ENCODE results near the gene NBR1.
"Not testable (repeated sequence)": the region's sequence is repeated elsewhere in the genome, so short reads cannot be mapped to it uniquely, and the experiment has no call there.

Gene NBR1, protein sequence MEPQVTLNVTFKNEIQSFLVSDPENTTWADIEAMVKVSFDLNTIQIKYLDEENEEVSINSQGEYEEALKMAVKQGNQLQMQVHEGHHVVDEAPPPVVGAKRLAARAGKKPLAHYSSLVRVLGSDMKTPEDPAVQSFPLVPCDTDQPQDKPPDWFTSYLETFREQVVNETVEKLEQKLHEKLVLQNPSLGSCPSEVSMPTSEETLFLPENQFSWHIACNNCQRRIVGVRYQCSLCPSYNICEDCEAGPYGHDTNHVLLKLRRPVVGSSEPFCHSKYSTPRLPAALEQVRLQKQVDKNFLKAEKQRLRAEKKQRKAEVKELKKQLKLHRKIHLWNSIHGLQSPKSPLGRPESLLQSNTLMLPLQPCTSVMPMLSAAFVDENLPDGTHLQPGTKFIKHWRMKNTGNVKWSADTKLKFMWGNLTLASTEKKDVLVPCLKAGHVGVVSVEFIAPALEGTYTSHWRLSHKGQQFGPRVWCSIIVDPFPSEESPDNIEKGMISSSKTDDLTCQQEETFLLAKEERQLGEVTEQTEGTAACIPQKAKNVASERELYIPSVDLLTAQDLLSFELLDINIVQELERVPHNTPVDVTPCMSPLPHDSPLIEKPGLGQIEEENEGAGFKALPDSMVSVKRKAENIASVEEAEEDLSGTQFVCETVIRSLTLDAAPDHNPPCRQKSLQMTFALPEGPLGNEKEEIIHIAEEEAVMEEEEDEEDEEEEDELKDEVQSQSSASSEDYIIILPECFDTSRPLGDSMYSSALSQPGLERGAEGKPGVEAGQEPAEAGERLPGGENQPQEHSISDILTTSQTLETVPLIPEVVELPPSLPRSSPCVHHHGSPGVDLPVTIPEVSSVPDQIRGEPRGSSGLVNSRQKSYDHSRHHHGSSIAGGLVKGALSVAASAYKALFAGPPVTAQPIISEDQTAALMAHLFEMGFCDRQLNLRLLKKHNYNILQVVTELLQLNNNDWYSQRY

DNA sequence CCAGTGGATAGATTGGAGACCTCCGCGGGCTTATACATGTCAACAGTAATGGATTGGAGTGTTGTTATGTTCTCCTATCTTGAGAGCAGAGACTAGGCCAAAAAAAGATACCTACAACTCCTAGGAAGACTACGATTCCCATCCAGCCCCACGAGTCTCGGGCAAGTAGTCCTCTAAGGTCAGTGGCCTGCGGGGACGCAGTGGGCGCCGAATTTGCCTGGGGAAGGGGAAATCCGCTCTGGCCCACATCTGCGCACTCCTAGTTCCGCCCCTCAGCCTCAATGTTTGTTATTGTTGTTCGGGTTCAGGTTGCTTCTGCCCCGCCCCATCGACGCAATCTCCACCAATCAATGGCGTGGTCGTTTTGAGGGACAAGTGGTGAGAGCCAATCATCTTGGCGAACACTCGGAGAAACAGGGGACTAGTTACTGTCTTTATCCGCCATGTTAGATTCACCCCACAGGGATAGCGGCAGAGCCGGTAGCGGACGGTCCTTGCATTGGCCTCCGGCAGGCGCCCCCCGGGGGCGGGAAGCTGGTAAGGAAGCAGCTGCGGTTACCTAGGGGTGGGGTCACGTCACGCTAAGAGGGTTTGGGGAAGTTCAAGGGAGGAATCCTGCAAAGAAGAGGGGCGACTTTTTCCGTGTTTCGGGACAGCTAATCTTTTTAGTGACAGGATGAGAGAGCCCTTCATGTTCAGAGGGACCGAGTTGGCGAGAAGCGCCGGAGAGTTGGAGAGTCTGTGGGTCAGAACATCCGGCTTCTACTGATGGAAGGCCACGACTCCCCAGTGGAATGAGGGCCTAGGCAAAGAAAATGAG is at the start of gene NBR1:
TSS of gene NBR1 (plus strand) at position 449 of the 820 bp plus-strand sequence. CDS start 4,586 bp downstream, outside the sequence.
- DNase-seq (ENCODE audit: low read depth): peak; percentile 90

DNA sequence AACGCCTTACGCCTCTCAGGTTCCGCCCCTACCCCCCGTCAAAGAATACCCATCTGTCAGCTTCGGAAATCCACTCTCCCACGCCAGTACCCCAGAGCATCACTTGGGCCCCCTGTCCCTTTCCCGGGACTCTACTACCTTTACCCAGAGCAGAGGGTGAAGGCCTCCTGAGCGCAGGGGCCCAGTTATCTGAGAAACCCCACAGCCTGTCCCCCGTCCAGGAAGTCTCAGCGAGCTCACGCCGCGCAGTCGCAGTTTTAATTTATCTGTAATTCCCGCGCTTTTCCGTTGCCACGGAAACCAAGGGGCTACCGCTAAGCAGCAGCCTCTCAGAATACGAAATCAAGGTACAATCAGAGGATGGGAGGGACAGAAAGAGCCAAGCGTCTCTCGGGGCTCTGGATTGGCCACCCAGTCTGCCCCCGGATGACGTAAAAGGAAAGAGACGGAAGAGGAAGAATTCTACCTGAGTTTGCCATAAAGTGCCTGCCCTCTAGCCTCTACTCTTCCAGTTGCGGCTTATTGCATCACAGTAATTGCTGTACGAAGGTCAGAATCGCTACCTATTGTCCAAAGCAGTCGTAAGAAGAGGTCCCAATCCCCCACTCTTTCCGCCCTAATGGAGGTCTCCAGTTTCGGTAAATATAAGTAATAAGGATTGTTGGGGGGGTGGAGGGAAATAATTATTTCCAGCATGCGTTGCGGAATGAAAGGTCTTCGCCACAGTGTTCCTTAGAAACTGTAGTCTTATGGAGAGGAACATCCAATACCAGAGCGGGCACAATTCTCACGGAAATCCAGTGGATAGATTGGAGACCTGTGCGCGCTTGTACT is 45.7 kb upstream of the NBR1 start, which contains the start of gene BRCA1:
TSS of gene BRCA1 (minus strand) at position 232 of the 834 bp plus-strand sequence. CDS start 1,268 bp downstream, outside the sequence.
- peak; percentile 90 for DNase-seq (ENCODE audit: low read depth)

GRCh38 chr17:43125967-43126910 is 44.8 kb upstream of the NBR1 start:
- DNase-seq (ENCODE audit: low read depth): no peak

- DNase-seq (ENCODE audit: low read depth): no peak
Observed at GRCh38 chr17:43126911-43127290, 44.1 kb upstream of the NBR1 start.

DNA sequence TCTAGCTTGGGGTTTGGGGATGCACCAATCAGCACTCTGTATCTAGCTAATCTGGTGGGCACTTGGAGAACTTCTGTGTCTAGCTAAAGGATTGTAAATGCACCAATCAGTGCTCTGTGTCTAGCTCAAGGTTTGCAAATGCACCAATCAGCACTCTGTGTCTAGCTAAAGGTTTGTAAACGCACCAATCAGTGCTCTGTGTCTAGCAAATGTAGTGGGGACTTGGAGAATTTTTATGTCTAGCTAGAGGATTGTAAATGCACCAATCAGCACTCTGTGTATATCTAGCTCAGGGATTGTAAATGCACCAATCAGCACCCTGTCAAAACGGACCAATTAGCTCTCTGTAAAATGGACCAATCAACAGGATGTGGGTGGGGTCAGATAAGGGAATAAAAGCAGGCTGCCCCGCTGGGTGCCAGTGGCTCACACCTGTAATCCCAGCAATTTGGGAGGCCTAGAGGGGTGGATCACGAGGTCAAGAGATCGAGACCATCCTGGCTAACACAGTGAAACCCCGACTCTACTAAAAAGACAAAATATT is 43.6 kb upstream of the NBR1 start:
- DNase-seq (ENCODE audit: low read depth): not testable (repeated sequence)

DNA sequence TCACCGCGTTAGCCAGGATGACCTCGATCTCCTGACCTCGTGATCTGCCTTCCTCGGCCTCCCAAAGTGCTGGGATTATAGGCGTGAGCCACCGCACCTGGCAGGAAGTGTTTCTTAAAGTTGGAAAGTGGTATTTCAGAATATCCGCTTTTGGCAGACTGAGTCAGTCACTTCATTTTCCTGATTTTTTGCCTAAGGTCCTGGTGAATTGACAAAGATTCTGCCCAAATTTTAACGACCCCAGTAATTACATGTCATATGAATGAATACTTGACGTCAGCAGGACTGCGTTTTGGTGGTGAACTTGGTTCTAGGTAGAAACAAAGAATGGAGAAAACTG is 41.4 kb upstream of the NBR1 start:
- DNase-seq (ENCODE audit: low read depth): no peak

DNA sequence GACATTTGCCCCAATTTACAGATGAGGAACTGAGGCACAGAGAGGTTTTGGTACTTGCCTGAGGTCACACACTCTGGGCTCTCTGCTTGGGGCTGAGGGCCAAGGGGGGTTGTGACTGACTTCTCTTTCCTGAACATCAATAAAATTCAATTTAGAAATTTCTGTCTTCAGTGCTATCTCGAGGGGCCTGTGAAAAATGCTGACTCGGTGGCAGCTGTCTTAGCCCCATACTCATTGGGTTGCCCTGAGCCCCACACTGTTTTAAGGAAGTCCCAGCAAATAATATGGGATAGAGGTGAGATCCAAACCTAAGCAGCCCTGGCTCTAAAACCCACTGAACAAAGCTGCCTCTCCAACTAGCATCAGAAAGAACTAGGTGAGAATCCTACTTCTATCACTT is 38.9 kb upstream of the NBR1 start:
- no peak for DNase-seq (ENCODE audit: low read depth)

GRCh38 chr17:43133439-43133838 is 37.6 kb upstream of the NBR1 start:
- not testable (repeated sequence) for DNase-seq (ENCODE audit: low read depth)

DNA sequence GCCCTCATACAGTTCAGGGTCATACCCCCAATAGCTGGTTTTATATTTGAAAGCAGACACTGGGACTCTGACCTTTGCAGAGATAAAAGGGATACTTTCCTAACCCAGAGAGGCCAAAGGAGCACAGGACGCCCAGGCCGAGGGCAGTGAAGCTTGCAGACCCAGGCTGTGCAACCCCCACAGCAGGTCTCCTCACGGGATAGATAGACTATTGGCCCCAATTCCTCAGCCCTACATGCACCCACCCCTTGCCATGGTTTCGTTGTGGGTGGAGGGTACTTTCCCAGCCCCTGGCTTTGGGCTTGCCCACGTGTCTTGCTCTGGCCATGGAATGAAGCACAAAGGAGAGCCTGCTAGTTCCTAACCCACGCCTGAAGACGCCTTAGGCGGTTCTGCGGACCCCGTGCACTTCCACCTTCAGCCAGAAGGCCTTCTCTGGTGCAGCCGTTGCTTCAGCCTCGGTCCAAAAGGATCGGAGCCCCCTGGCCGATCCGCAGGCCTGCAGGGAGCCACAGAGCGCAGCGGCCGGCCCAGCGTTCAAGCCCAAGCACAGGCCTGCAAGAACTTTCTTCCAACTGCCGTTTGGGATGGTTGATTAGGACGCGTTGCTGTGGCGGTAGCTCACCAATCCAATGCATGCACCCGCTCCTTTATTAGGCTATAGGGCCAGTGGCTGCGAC is 36.1 kb upstream of the NBR1 start:
- no peak for DNase-seq (ENCODE audit: low read depth)

- no peak for DNase-seq (ENCODE audit: low read depth)
Observed at GRCh38 chr17:43135454-43135819, 35.6 kb upstream of the NBR1 start.

DNA sequence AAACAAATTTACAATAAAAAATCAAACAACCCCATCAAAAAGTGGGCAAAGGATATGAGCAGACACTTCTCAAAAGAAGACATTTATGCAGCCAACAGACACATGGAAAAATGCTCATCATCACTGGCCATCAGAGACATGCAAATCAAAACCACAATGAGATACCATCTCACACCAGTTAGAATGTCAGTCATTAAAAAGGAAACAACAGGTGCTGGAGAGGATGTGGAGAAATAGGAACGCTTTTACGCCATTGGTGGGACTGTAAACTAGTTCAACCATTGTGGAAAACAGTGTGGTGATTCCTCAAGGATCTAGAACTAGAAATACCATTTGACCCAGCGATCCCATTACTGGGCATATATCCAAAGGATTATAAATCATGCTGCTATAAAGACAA is 34.4 kb upstream of the NBR1 start:
- DNase-seq (ENCODE audit: low read depth): not testable (repeated sequence)

DNA sequence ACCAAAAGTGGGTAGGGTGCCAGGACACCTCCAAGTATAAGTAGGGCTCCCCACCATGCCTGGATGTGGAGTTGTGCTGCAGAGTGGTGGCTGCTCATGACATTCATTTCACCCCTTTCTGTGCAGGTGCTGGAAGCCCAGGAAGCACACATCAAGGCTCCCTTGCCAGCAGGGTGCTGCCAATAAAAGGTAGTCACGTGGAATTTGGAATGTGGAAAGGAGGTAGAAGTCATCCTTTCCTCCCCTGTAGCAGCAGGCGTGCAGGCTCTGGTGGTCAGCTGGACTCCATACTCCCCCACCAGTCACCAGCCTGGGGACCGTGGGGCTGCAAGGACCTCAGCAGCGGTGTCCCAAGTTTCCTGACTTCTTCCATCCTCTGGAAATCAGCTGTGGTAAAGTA is 32.5 kb upstream of the NBR1 start:
- DNase-seq (ENCODE audit: low read depth): not testable (repeated sequence)

GRCh38 chr17:43140396-43141332 is 30.4 kb upstream of the NBR1 start:
- DNase-seq (ENCODE audit: low read depth): no peak

DNA sequence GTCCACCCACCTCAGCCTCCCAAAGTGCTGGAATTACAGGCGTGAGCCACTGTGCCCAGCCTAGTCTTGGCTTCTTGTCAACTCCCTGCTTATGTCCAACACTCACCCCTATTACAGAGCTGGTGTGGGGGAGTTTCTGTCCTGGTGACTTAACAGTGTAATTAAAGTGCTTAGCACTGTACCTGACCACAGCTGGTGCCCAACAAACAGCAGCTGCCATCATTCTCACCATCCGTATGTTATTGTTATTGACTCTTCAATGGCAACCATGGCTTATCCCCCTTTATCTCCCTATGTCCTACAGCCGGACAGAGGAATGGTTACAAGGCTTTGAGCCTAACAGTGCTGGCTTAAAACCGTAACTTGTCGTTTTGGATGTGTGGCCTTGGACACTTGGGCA is 28.9 kb upstream of the NBR1 start:
- DNase-seq (ENCODE audit: low read depth): no peak

GRCh38 chr17:43143201-43143600 is 27.8 kb upstream of the NBR1 start:
- DNase-seq (ENCODE audit: low read depth): no peak

- no peak for DNase-seq (ENCODE audit: low read depth)
Observed at GRCh38 chr17:43146649-43147048, 24.4 kb upstream of the NBR1 start.

DNA sequence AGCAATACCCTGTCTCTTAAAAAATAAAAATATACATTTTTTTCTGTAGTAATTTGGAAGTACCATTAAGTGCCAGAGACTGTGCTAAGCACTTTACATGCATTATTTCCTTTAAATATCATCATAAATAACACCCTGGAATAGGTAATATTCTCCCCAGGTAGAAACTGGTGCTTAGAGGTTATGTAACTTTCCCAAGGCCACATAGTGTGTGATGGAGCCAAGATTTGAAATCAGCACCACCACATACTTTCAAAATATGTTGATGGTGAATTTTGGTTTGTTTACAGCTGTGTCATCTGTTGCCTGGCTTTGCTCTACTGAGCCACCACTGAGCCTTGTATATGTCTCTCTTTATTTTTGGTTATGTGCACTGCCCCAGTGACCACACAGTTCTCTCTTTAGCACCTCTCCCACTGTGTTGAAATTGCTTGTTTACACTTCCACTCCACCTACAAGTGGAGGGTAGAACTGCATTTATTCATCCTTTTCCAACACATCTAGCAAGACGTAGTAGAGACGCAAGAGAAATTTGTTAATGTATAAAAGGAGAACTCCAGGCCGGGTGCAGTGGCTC is 19.0 kb upstream of the NBR1 start:
- no peak for DNase-seq (ENCODE audit: low read depth)

All from stimulated activated CD4-positive, alpha-beta T cell treated with anti-CD3 and anti-CD28 coated beads, Interleukin-2, amount 100 ng/mL, for 4 hours (primary cell).